HG03558 (cell line): ENCODE results near the gene ACSL5.
"Not testable (repeated sequence)": the region's sequence is repeated elsewhere in the genome, so short reads cannot be mapped to it uniquely, and the experiment has no call there.

Experiments
- ATAC-seq: cut with Tn5 transposase; IDR thresholded peaks from one replicate; pipeline ENCODE4 v1.9.1; 2021; ENCODE audit warnings: moderate number of reproducible peaks; ENCODE audit not compliant: unreplicated experiment; ENCODE audit errors: extremely low read depth

The ACSL5 gene

DNA sequence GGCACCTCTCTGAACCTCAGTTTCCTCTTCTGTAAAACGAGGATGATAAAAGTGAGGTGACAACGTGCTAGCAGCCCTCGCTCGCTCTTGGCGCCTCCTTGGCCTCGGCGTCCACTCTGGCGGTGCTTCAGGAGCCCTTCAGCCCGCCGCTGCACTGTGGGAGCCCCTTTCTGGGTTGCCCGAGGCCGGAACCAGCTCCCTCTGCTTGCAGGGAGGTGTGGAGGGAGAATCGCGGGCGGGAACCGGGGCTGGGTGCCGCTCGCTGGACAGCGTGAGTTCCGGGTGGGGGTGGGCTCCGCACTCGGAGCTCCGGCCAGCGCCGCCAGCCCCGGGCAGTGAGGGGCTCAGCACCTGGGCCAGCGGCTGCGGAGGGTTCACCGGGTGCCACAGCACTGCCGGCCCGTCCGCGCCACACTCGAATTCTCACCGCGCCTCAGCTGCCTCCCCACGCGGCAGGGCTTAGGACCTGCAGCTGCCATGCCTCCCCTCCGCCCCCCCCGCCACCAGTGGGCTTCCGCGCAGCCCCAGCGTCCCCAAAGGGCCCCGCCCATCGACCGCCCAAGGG lies 24.3 kb upstream of the ACSL5 start:
- no peak for ATAC-seq

DNA sequence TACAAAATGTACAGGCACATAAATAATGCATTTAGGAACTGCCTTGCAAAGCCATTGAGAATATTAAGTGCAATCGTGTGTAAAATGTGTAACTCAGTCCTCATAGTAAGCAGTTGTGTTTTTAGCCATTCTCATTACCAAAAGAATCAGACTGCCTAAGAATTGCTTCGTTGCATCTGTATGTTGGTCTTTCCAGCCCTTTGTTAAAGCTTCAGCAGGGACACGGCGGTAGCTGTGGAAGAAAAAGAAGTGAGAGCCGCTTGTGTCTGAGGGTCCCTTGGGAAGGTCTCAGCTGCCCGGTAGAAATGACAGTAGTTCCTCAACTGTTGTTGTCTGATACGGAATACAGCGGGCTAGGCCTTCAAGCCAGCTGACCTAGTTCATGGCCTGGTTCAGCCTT lies 22.8 kb upstream of the ACSL5 start:
- no peak for ATAC-seq

DNA sequence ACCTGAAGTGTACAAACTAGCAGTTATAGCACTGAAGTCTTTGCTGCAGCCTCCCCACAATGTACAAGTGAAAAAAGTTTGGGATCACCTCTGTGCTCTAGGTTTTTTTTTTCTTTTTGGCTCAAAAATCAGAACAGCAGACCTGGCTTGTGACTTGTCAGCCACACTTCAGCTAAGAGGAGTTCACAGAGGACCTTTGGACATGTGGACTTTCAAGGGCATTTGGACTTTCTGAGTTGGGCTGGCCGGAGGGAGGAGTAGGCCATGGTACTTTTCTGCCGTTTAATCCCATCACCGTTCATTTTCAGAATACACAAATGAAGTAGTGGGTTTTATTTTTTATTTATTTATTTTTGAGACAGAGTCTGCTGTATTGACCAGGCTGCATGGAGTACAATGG lies 21.9 kb upstream of the ACSL5 start:
- ATAC-seq: no peak

DNA sequence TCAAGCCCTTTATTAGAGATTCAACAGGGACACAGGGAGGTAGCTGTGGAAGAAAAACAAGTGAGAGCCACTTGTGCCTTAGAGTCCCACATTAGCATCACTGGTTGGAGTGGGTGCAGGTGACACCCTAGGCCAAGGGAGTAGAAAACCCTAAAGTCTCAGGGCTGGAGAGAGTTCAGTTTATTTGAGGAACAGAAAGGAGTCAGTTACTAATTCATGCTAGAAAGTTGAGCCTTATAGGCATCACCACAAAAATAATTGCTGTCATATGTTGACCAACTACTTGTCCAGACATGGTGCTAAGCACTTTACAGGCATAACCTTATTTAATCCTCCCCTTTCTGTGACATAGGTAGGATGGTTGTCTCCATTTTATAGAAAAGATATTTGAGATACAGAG lies 20.9 kb upstream of the ACSL5 start:
- ATAC-seq: no peak

DNA sequence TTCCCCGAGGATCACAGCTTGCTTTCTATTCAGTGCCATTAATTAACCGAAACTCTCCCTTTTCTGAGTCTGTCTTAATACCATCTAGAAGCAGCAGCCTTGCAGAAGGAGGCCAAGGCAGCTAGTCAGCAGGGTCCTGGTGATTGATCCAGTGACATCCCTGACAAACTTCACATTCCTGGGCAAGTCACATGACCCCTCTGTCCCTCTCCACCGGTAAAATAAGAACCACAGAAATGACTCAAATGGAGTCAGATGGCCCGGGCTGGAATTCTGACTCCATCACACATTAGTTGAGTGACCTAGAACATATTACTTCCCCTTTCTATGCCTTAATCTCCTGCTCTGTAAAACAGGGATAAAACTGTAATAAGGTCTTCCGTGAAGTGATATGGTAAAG lies 17.2 kb upstream of the ACSL5 start:
- no peak for ATAC-seq

DNA sequence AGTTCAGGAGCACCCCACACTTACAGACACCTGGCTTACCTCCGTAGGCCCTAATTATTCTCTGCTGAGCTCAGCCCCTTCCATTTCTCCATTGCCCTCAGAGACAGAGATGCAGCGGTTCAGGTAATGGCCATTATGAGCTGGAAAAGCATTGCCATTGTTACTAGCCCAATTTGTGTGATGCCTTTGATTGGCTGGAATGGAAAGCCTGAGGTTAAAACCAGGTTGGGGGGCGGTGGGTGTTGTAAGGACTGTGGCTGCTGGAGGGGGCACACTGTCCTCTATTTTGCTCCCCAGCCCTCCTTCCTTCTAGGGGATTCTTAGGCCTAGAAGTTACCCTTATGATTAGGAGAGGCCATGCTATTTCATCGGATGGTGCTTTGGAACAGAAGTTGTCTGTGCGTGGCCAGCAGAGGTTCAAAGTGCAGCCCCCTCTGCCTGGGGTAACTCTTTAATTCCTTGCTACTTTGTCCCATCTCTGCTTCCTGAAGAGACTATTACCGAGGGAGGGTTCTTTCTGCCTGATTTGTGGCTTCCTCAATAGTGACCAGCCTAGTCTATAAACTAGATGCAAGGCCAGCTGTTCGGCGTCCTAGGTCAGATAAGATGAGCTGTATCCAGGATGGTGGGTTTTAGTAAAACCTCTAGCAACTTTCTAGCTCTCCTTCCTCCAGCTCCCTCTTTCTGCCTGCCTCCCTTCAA lies 14.2 kb upstream of the ACSL5 start:
- ATAC-seq: no peak

DNA sequence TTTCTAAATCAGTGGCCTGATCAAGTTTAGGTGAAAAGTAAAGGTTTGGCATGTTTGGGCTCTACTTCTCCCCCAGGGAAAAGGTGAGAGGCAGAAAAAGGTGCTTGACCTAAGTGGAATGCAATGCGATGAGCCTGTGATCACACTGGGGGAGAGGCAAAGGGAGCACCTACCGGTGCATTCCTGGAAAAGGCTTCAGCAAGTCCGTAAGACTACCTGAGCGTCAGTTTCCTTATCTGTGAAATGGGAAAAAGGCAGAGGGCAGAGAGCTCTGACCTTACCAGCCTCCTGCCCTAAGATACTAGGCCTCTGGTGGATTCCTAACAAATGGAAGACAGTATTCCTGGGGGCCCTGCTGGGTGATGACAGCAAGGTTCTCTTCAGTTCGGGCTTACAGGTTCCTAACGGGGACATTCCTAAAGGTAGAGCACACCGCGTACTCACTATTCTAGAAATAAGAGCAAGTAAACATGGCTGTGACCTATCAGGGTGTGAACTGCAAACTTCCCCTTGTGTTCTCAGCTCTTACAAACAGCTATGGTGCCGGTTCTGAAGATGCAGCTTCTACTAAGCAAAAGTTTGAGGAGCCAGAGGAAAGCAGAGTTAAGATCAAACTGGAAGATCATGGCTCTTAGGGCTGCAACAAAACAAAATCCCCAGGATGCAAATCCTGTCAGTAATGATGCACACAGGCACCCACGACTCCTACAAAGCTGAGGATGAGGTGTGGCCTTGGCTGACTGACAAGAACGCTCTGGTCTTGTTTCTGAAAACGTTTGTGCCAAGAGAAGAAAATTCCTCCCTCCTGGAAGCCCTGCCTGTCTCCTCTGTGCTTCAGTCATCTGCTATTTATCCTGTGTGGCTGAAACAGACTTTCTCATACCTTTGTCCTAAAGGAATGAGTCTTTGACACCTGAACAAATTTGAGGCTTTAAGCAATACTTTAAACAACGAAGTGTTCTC lies 13.3 kb upstream of the ACSL5 start:
- ATAC-seq: no peak

DNA sequence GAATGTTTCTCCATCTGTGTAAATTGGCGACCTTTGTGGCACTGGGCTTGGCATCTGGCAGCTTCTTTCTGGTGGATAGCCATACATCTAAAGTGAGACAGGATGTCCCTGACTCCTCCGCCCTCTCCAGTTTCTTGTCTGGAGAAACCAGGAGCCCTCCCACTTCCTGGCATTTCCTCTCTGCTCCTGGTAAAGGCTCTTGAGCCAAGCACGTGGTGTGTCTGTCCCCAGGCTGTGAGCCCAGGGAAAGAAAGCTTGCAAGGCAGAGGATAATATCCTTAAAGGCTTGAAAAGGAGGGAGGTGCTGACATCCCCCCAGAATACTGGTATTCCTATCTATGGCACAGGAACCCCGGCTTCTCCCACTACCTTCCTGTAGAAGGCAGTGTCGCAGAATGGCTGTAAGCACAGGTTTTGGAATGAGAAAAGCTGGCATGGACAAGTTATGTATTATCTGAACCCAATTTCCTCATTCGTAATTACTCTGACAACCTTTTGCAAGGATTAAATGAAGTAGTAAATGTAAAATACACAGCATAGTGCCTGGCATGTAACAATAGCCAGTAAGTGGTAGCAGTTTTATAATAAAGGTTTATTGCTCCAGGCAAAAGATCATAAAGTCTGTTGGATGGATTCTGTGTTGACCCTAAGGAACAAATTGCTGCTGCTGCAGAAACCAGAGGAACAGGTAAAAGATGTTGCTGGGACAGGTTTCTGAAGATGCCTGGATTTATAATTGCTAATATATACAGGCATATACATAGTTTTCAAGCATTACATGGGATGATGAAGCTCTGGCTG lies 11.8 kb upstream of the ACSL5 start:
- no peak for ATAC-seq

DNA sequence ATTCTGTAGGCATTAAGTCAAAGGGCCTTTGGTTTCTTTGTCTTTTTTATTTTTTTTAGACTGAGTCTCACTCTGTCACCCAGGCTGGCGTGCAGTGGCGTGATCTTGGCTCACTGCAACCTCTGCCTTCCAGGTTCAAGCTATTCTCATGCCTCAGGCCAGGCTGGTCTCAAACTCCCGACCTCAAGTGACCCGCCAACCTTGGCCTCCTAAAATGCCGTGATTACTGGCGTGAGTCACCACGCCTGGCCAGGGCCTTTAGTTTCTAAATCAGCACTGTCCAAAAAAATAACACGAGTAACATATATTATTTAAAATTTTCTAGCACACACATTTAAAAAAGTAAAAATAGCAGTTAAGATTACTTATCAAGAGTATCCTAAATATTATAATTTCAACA lies 11.1 kb upstream of the ACSL5 start:
- ATAC-seq: no peak

DNA sequence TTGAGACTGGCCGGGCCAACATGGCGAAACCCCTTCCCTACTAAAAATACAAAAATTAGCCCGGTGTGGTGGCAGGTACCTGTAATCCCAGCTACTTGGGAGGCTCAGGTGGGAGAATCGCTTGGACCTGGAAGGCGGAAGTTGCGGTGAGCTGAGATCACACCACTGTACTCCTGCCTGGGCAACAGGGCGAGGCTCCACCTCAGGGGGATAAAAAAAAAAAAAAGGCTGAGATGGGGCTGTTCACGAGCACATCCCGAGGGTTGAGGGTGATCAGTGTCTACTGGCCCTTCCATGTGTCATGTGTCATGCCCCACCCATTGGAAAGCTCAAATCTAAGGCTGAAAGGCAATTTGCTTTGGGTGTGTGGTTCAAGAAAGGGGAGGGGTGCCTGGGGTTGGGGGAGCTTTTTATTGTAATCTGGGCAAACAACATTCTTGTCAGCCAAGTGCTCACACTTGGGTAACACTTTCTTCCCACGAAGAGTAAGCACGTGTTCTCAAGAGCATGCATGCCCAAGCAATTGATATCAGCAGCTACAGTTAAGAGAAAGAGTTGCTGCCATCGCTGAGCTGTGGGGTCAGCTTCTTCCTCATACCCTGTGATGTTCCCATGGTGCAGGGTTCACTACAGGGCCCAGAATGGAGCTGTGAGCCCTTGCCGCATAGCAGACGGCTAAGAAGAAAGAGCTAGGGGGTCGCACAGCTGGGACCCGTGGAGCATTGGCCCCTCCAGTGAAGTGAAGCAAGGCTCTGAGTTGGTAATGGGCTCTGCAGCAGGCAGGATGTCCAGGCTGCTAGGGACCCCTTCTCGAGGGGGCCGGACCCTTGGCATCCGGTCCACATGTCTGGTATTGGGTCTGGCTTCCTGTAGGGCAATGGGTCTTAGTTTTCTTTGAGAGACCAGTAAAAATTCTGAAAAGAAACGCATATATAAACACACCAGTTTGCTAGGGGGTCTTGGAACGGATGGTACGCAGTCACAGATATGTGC lies 9.9 kb upstream of the ACSL5 start:
- ATAC-seq: no peak

DNA sequence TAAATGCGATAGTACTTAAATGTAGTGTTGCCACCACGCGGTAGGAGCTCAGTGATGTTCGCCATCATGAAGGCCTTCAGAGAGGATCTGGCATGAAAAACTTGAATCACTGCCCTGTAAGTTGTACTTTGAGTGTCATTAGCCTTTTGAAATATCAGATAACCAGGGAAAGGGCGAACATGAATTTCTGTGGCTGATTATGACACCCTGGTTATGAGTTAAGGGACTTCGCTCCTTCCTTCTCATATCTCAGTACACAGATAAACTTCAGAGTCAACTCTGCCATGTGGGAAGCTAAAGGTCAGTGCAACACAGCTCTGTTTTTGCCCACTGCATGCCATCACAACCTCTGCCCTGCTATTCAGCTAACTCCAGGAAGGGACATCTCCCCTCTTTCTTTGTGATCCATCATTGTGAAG lies 8.9 kb upstream of the ACSL5 start:
- no peak for ATAC-seq

DNA sequence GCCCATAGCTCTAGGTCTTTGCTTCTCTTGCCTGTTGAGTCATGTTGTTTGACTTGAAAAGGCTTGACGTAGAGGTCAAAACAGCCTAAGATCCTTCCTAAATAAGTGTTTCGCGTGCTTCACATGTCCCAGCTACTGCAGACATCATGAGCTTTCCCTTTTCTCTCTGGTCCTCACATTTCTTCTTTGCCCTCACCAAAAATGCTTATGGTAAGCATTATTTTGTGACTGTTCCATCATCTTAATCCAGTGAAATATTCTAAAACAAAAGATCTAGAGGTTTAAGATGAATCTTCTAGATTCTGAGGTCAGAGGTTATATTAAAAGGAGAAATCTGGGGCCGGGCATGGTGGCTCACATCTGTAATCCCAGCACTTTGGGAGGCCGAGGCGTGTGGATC lies 8.5 kb upstream of the ACSL5 start:
- no peak for ATAC-seq

DNA sequence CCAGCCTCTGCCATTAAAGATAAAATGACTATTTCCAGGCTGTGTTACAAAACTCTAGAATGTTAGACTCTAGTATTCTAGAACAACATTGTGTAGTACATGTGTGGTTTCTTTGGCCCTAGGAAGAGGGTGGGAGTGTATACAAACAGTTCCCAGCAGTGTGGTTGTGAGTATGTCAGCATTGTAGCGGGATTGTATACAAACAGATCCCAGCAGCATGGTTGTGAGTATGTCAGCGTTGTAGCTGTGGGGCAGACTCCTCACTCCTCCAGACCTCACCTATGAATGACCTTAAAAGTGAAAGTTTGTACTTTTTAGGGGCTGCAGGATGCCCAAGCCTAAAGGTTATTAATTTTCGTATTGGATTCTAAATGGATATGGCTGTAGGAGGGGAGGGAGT lies 6.9 kb upstream of the ACSL5 start:
- no peak for ATAC-seq

DNA sequence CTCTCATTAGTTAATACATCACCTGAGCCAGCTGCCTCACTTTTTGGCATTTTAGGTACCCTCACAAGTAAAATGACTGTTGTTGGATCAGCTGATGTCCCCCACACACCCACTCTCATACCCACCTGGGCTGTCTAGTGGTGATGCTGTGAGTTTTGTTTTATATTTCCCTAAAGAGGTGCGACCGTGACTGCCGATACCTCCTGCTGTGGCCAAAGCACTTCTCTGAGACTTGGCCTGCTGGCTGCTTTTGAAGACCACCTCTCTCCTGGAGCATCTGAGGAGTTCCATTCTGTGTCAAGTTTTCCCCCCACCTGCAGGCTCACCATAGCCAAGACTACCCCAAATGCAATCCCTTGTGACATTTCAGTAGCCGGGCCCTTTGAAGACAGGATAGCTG lies 6.4 kb upstream of the ACSL5 start:
- no peak for ATAC-seq

DNA sequence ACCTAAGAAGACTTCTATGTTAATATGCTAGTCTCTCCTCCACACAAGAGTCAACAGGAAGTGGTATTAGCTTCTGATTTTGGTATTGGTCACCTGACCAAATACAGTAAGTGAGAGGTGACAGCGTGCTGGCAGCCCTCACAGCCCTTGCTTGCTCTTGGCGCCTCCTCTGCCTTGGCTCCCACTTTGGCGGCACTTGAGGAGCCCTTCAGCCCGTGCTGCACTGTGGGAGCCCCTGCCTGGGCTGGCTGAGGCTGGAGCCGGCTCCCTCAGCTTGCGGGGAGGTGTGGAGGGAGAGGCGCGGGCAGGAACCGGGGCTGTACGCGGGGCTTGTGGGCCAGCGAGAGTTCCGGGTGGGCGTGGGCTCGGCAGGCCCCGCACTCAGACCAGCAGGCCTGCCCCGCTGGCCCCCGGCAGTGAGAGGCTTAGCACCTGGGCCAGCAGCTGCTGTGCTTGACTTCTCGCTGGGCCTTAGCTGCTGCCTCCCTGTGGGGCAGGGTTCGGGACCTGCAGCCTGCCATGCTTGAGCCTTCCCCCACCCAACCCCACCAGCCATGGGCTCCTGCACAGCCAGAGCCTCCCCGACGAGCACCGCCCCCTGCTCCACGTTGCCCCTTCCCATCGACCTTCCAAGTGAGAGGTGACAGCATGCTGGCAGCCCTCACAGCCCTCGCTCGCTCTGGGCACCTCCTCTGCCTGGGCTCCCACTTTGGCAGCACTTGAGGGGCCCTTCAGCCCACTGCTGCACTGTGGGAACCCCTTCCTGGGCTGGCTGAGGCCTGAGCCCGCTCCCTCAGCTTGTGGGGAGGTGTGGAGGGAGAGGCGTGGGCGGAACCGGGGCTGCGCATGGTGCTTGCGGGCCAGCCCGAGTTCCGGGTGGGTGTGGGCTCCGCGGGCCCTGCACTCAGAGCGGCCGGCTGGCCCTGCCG lies 4.2 kb upstream of the ACSL5 start:
- peak; percentile 64 for ATAC-seq

DNA sequence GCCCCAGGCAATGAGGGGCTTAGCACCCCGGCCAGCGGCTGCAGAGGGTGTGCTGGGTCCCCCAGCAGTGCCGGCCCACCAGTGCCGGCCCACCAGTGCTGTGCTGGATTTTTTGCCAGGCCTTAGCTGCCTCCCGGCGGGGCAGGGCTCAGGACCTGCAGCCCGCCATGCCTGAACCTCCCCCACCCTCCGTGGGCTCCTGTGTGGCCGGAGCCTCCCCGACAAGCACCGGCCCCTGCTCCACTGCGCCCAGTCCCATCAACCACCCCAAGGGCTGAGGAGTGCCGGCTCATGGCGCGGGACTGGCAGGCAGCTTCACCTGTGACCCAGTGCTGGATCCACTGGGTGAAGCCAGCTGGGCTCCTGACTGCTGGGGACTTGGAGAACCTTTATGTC lies 3.5 kb upstream of the ACSL5 start:
- ATAC-seq: no peak

DNA sequence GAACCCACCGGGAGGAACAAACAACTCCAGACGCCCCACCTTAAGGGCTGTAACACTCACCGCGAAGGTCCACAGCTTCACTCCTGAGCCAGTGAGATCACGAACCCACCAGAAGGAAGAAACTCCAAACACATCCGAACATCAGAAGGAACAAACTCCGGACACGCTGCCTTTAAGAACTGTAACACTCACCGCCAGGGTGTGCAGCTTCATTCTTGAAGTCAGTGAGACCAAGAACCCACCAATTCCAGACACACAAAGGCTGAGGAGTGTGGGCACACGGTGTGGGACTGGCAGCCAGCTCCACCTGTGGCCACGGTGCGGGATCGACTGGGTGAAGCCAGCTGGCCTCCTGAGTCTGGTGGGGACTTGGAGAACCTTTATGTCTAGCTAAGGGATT lies 2.6 kb upstream of the ACSL5 start:
- ATAC-seq: not testable (repeated sequence)

DNA sequence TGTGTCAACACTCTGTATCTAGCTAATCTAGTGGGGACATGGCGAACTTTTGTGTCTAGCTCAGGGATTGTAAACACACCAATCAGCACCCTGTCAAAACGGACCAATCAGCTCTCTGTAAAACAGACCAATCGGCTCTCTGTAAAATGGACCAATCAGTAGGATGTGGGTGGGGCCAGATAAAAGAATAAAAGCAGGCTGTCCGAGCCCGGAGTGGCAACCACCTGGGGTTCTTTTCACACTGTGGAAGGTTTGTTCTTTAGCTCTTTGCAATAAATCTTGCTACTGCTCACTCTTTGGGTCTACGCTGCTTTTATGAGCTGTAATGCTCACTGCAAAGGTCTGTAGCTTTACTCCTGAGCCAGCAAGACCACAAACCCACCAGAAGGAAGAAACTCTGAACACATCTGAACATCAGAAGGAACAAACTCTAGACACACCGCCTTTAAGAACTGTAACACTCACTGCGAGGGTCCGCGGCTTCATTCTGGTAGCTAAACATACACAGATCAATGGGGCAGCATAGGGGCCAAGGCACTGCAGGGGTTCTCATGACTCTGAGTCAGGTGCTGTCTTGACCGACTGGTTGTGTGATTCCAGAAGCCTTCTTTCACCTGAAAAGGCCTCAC lies 1.6 kb upstream of the ACSL5 start:
- ATAC-seq: not testable (repeated sequence)
